ENCODE data around the gene COA8. TPM values are rescaled to one million over a fixed set of nuclear protein-coding genes. Genes with fewer than 3 reads are reported as not detected.
A peak's percentile ranks its signal among the peaks of the same experiment; 100 is the strongest.

The COA8 gene
- total RNA-seq, 1 donor from 2014 or later = 33.7 TPM

DNA sequence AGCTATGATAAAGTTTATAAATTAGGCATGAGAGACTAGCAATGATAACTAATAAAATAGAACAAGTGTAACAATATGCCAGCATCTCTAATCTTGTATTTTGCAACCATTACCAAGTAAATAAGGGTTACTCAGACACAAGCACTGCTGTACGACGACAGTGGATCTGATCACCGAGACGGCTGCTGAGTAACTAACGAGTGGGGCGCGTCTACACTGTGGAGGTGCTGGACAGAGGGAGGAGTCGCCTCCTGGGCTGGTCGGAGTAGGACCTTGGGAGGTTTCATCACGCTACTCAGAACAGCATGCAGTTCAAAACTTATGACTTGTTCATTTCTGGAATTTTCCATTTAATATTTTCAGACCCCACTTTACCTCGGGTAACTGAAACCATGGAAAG lies 18.4 kb downstream of the COA8 start:
- Mint-ChIP-seq H3K4me3 (no peak overlapping the region), H3K27me3 (ENCODE audit: low read depth) (no peaks in the 10 kb centered on the region), H3K36me3 (ENCODE audit: low read depth) (peaks cover 12% of the 10 kb centered on the region), H3K4me1 (peaks cover 7% of the 10 kb centered on the region), H3K9me3 (no peaks in the 10 kb centered on the region), H3K27ac (ENCODE audit: unreplicated experiment) (no peak overlapping the region)
- TF ChIP-seq, protein P1, sequence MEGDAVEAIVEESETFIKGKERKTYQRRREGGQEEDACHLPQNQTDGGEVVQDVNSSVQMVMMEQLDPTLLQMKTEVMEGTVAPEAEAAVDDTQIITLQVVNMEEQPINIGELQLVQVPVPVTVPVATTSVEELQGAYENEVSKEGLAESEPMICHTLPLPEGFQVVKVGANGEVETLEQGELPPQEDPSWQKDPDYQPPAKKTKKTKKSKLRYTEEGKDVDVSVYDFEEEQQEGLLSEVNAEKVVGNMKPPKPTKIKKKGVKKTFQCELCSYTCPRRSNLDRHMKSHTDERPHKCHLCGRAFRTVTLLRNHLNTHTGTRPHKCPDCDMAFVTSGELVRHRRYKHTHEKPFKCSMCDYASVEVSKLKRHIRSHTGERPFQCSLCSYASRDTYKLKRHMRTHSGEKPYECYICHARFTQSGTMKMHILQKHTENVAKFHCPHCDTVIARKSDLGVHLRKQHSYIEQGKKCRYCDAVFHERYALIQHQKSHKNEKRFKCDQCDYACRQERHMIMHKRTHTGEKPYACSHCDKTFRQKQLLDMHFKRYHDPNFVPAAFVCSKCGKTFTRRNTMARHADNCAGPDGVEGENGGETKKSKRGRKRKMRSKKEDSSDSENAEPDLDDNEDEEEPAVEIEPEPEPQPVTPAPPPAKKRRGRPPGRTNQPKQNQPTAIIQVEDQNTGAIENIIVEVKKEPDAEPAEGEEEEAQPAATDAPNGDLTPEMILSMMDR (conservative IDR thresholded peaks at IDR 0.05) = no peak
- DNase-seq (ENCODE audit: low read depth, low spot score) = no peak

DNA sequence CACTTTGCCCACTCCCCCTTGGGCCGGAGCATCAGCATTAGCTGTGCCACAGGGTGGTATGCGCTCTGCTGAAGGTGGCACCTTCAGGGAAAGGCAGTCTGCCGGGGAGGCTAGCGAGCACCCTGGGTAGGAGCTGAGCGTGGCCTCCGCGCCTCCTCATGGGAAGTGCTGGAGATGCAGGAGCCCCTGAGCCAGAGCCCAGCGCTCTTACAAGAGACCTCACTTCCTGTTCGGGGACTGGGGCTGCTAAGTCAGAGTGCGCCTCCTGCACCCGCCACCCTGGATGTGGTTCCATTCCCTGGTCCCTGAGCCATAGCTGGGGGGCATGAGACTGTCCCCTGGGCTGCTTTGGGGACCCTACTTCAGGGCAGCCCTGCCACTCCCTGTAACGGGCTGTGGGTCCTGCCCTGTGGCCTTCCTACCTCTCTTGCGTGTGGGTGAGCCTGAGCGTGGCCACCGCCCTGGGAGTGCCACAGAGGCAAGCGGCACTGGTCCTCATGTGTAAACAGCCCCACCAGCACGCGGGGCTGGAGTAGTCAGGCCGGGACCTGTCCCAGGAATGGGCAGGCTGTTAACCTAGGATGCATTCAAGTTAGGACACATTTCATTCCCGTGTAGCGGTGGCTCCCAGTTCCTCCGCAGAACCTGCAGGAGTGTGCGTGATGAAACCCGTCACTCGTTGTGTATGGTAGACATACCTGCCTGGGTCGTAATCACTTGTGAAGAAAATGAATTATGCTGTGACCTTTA lies 19.4 kb downstream of the COA8 start:
- Mint-ChIP-seq H3K4me3 (no peak overlapping the region), H3K4me1 (no peaks in the 10 kb centered on the region), H3K9me3 (no peaks in the 10 kb centered on the region), H3K27me3 (ENCODE audit: low read depth) (no peaks in the 10 kb centered on the region), H3K27ac (ENCODE audit: unreplicated experiment) (no peak overlapping the region), H3K36me3 (ENCODE audit: low read depth) (peaks cover 14% of the 10 kb centered on the region)
- DNase-seq (ENCODE audit: low read depth, low spot score) = no peak
- TF ChIP-seq, protein P1 (conservative IDR thresholded peaks at IDR 0.05) = no peak

DNA sequence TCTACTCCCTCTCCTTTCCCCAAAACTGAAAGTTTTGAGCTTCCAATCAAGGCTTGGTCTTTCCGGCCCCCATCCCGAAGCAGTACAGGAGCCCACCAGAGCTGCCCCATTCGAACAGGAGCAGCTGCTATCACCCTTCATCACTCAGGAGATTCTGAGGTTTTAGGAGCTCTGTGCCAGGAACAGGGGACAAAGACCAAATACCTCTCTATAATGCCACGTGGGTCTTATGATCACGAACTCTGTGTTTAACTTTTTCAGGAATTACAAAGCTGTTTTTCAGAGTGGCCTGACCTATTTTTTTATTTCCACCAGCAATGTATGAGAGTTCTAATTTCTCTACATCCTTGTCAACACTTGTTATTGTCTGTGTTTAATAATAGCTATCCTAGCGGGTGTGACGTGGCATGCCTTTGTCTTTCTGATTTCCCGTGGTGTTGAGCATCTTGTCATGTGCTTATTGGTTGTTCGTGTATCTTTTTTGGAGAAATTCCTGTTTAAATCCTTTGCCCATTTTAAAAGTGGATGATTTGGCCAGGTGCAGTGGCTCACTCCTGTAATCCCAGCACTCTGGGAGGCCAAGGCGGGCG lies 21.7 kb downstream of the COA8 start:
- DNase-seq (ENCODE audit: low read depth, low spot score) = no peak
- H3K4me1 Mint-ChIP-seq = no peaks in the 10 kb centered on the region
- TF ChIP-seq, protein P1 (conservative IDR thresholded peaks at IDR 0.05) = no peak
- H3K9me3 Mint-ChIP-seq = no peaks in the 10 kb centered on the region
- H3K27me3 Mint-ChIP-seq (ENCODE audit: low read depth) = no peaks in the 10 kb centered on the region
- no peak overlapping the region for H3K27ac Mint-ChIP-seq (ENCODE audit: unreplicated experiment)
- H3K36me3 Mint-ChIP-seq (ENCODE audit: low read depth) = peaks cover 19% of the 10 kb centered on the region
- no peak overlapping the region for H3K4me3 Mint-ChIP-seq

DNA sequence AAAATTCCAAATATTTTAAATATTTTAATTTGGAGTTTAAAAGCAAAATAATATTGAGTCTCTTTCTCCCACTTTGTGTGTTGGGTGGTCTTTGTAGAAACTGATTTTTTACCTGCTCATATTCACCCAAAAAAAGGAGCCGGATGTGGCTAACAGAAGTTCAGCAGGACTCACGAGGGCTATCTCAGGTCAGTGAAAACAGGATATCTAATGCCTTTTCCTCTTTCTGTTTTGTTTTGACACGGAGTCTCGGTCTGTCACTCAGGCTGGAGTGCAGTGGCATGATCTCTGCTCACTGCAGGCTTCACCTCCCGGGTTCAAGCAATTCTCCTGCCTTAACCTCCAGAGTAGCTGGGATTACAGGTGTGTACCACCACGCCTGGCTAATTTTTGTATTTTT lies 30.8 kb downstream of the COA8 start:
- H3K27me3 Mint-ChIP-seq (ENCODE audit: low read depth) = no peaks in the 10 kb centered on the region
- peaks cover 32% of the 10 kb centered on the region for H3K4me1 Mint-ChIP-seq
- peak overlapping the region; percentile 98 for H3K27ac Mint-ChIP-seq (ENCODE audit: unreplicated experiment)
- no peak overlapping the region for H3K4me3 Mint-ChIP-seq
- no peak for DNase-seq (ENCODE audit: low read depth, low spot score)
- H3K36me3 Mint-ChIP-seq (ENCODE audit: low read depth) = peaks cover 8% of the 10 kb centered on the region
- no peaks in the 10 kb centered on the region for H3K9me3 Mint-ChIP-seq
- TF ChIP-seq, protein P1 (conservative IDR thresholded peaks at IDR 0.05) = no peak

DNA sequence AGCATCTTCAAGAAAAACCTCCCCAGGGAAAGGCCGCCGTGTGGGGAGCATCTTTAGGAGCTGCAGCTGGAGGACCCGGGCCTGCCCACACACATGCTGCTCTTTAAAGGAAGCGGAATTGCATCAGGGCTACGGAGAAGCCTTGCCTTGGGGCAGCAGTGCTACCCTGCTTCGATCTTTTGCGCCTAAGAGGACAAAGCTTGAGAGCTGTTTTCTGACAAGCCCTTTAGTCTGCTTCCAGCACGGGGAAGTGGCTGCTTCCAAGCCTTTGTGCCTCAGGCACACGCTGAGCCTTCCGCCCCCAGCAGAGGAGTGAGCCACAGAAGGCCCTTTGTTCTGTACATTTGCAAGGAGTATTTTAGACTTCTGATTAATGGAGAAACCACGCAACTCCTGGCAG lies 31.5 kb downstream of the COA8 start:
- peak overlapping the region; percentile 76 for H3K4me3 Mint-ChIP-seq
- DNase-seq (ENCODE audit: low read depth, low spot score) = peak; percentile 65
- H3K36me3 Mint-ChIP-seq (ENCODE audit: low read depth) = peaks cover 4% of the 10 kb centered on the region
- H3K4me1 Mint-ChIP-seq = peaks cover 32% of the 10 kb centered on the region
- H3K27me3 Mint-ChIP-seq (ENCODE audit: low read depth) = no peaks in the 10 kb centered on the region
- TF ChIP-seq, protein P1 (conservative IDR thresholded peaks at IDR 0.05) = no peak
- no peaks in the 10 kb centered on the region for H3K9me3 Mint-ChIP-seq
- H3K27ac Mint-ChIP-seq (ENCODE audit: unreplicated experiment) = peak overlapping the region; percentile 98
